Retinal pigment epithelial cell (primary cell): Measurements from ENCODE around the gene YBX2.
"Not testable (repeated sequence)": the region's sequence is repeated elsewhere in the genome, so short reads cannot be mapped to it uniquely, and the experiment has no call there.

Experiments used
- DNase-seq: peaks from one replicate; pipeline ENCODE4 v3.0.0-alpha.2; 2010; ENCODE audit warnings: low read depth
- H3K4me3 ChIP-seq: 2 replicates; pipeline ENCODE4 v1.5.1; 2011; ENCODE audit warnings: mild to moderate bottlenecking, low read length, control low read depth, moderate library complexity
- CTCF ChIP-seq: conservative IDR thresholded peaks from 2 replicates; pipeline ENCODE4 v1.5.1; 2011; ENCODE audit warnings: low read depth, low read length, control low read depth, inconsistent platforms

Gene YBX2

GRCh38 chr17:7334938-7335538 lies 40.6 kb upstream of the YBX2 start:
- no peak for TF ChIP-seq CTCF
- no peak for DNase-seq
- no peak overlapping the region for H3K4me3 ChIP-seq

- DNase-seq, H3K4me3 ChIP-seq: not testable (repeated sequence)
These were observed 38.2 kb upstream of the YBX2 start for GRCh38 chr17:7332600-7333069.

GRCh38 chr17:7332111-7332510 lies 37.7 kb upstream of the YBX2 start:
- no peak for DNase-seq
- no peak overlapping the region for H3K4me3 ChIP-seq
- TF ChIP-seq CTCF = no peak

- no peak for DNase-seq
- no peak for TF ChIP-seq CTCF
- H3K4me3 ChIP-seq = peak overlapping the region; percentile 92
These were observed 36.2 kb upstream of the YBX2 start for GRCh38 chr17:7330638-7331015.

GRCh38 chr17:7329997-7330637 lies 35.7 kb upstream of the YBX2 start:
- H3K4me3 ChIP-seq = peak overlapping the region; percentile 92
- DNase-seq = no peak
- TF ChIP-seq CTCF = no peak

GRCh38 chr17:7329374-7329996 lies 35.0 kb upstream of the YBX2 start:
- DNase-seq = peak; percentile 99
- no peak for TF ChIP-seq CTCF
- H3K4me3 ChIP-seq = peak overlapping the region; percentile 92

GRCh38 chr17:7328840-7329373 lies 34.5 kb upstream of the YBX2 start, which contains the start of gene NEURL4:
Gene NEURL4, minus strand, starts transcription at chr17:7329335. Its CDS starts 23 bp downstream, at chr17:7329312.
- no peak for DNase-seq
- peak within 1 kb of the TSS; percentile 92 for H3K4me3 ChIP-seq
- peak; percentile 34 for TF ChIP-seq CTCF
